KMS-11 (cell line): ENCODE data around the gene CENPX.

ENCODE experiments used
- H2AFZ ChIP-seq: fragments of 200-600 bp; sonication (generic); 2 replicates; pipeline ENCODE4 v1.6.1; 2016; ENCODE audit warnings: antibody characterized with exemption, mixed run types, low read depth
- H3K27ac ChIP-seq: fragments of 200-600 bp; sonication (generic); 2 replicates; pipeline ENCODE4 v1.6.1; 2016; ENCODE audit warnings: mild to moderate bottlenecking, mixed run types
- H3K27me3 ChIP-seq: fragments of 200-600 bp; sonication (generic); 2 replicates; pipeline ENCODE4 v1.6.1; 2017; ENCODE audit warnings: mild to moderate bottlenecking, low read depth, mixed run types, moderate library complexity; ENCODE audit not compliant: insufficient read depth
- H3K36me3 ChIP-seq: fragments of 200-600 bp; sonication (generic); 2 replicates; pipeline ENCODE4 v1.6.1; 2017; ENCODE audit warnings: mild to moderate bottlenecking, mixed run types; ENCODE audit not compliant: insufficient read depth
- H3K4me1 ChIP-seq: fragments of 200-600 bp; sonication (generic); 2 replicates; pipeline ENCODE4 v1.6.1; 2016; ENCODE audit warnings: mild to moderate bottlenecking, low read depth, mixed run types; ENCODE audit not compliant: poor library complexity, severe bottlenecking
- H3K4me2 ChIP-seq: fragments of 200-600 bp; sonication (generic); 2 replicates; pipeline ENCODE4 v1.7.0; 2016; ENCODE audit warnings: mild to moderate bottlenecking, mixed run types
- H3K4me3 ChIP-seq: fragments of 200-600 bp; sonication (generic); IDR thresholded peaks from 2 replicates; pipeline ENCODE4 v1.6.1; 2017; ENCODE audit warnings: low read depth, low read length, mixed read lengths; ENCODE audit not compliant: insufficient read depth
- H3K79me2 ChIP-seq: fragments of 200-600 bp; sonication (generic); 2 replicates; pipeline ENCODE4 v1.6.1; 2016; ENCODE audit warnings: low read depth, mixed run types; ENCODE audit not compliant: insufficient read depth
- H3K9ac ChIP-seq: fragments of 200-600 bp; sonication (generic); 2 replicates; pipeline ENCODE4 v1.6.1; 2016; ENCODE audit warnings: mild to moderate bottlenecking, mixed run types
- H4K20me1 ChIP-seq: fragments of 200-600 bp; sonication (generic); 2 replicates; pipeline ENCODE4 v1.6.1; 2016; ENCODE audit warnings: mild to moderate bottlenecking, mixed run types; ENCODE audit not compliant: insufficient read depth
- CTCF ChIP-seq: fragments of 200-600 bp; sonication (generic); conservative IDR thresholded peaks from 2 replicates; pipeline ENCODE4 v1.6.1; 2017; ENCODE audit warnings: low read depth, mild to moderate bottlenecking, antibody characterized with exemption, low read length, moderate library complexity, mixed read lengths

The CENPX gene

GRCh38 chr17:82028246-82028645 is 5.6 kb upstream of the CENPX start:
- no peaks in the 10 kb centered on the region for H3K27me3 ChIP-seq
- no peaks in the 10 kb centered on the region for H3K79me2 ChIP-seq
- no peak overlapping the region for H3K4me2 ChIP-seq
- H3K36me3 ChIP-seq = no peaks in the 10 kb centered on the region
- no peak overlapping the region for H3K9ac ChIP-seq
- H4K20me1 ChIP-seq = no peaks in the 10 kb centered on the region
- peaks cover 13% of the 10 kb centered on the region for H3K4me1 ChIP-seq
- no peak overlapping the region for H3K4me3 ChIP-seq
- H3K27ac ChIP-seq = no peak overlapping the region
- no peak overlapping the region for H2AFZ ChIP-seq
- TF ChIP-seq CTCF = no peak

- Histone ChIP-seq H3K27me3 (no peaks in the 10 kb centered on the region), H3K4me1 (peaks cover 13% of the 10 kb centered on the region), H3K4me2 (no peak overlapping the region), H3K79me2 (peaks cover 6% of the 10 kb centered on the region; the same call in 1 of the 2 replicates), H3K27ac (no peak overlapping the region), H3K4me3 (no peak overlapping the region), H3K36me3 (no peaks in the 10 kb centered on the region), H3K9ac (no peak overlapping the region), H2AFZ (no peak overlapping the region), H4K20me1 (no peaks in the 10 kb centered on the region)
- no peak for TF ChIP-seq CTCF
Observed at GRCh38 chr17:82025401-82026107, 2.9 kb upstream of the CENPX start.

- Histone ChIP-seq H3K27ac (no peak overlapping the region), H3K36me3 (no peaks in the 10 kb centered on the region), H3K4me1 (peaks cover 8% of the 10 kb centered on the region), H4K20me1 (no peaks in the 10 kb centered on the region), H3K4me3 (no peak overlapping the region), H3K9ac (no peak overlapping the region), H3K79me2 (peaks cover 6% of the 10 kb centered on the region; the same call in 1 of the 2 replicates), H3K27me3 (no peaks in the 10 kb centered on the region), H3K4me2 (peak overlapping the region; percentile 84; the same call in 1 of the 2 replicates), H2AFZ (no peak overlapping the region)
- no peak for TF ChIP-seq CTCF
Observed at GRCh38 chr17:82024859-82025258, 2.2 kb upstream of the CENPX start.

GRCh38 chr17:82023447-82024241 is 966 bp upstream of the CENPX start:
- Histone ChIP-seq H3K27ac (no peak overlapping the region), H3K27me3 (no peaks in the 10 kb centered on the region), H4K20me1 (no peaks in the 10 kb centered on the region), H3K9ac (peak overlapping the region; percentile 64), H3K36me3 (no peaks in the 10 kb centered on the region), H3K4me2 (peak overlapping the region; percentile 84), H3K4me1 (peaks cover 6% of the 10 kb centered on the region), H2AFZ (peak overlapping the region; percentile 76), H3K4me3 (peak overlapping the region; percentile 22), H3K79me2 (peaks cover 6% of the 10 kb centered on the region; the same call in 1 of the 2 replicates)
- no peak for TF ChIP-seq CTCF
